NB4 (cell line): ENCODE results near the gene PSMA8.

Source experiments
- CTCF ChIP-seq: IDR thresholded peaks from one replicate; pipeline ENCODE4 v1.5.1; 2012; ENCODE audit warnings: low read depth, low read length
- POLR2A ChIP-seq: IDR thresholded peaks from 2 replicates; pipeline ENCODE4 v1.6.1; 2011; ENCODE audit warnings: mild to moderate bottlenecking; ENCODE audit not compliant: insufficient read length; ENCODE audit errors: extremely low read depth

GRCh38 chr18:26225022-26225693 is 91.5 kb downstream of the PSMA8 start:
- no peak for TF ChIP-seq CTCF
- no peak for TF ChIP-seq POLR2A
